BLaER1 treated with 17β-estradiol and CSF1 and Interleukin-3, amounts not matched to agents 10 nM and 100 nM (cell line): ENCODE data around the gene HNF4A.
"Not testable (repeated sequence)": the region's sequence is repeated elsewhere in the genome, so short reads cannot be mapped to it uniquely, and the experiment has no call there.

Experiments used
- H3K27ac ChIP-seq, 11 experiments: shearing (Covaris generic); formaldehyde crosslinking; 2 replicates each; pipeline ENCODE4 v1.8.1; 2022
- H3K27me3 ChIP-seq, 11 experiments: shearing (Covaris generic); formaldehyde crosslinking; 2 replicates each; pipeline ENCODE4 v1.8.1; 2022
- H3K36me3 ChIP-seq, 11 experiments: shearing (Covaris generic); formaldehyde crosslinking; 2 replicates each; pipeline ENCODE4 v1.8.1; 2022
- H3K4me1 ChIP-seq, 10 experiments: shearing (Covaris generic); formaldehyde crosslinking; 2 replicates each; pipeline ENCODE4 v1.8.1; 2022
- H3K4me2 ChIP-seq, 11 experiments: shearing (Covaris generic); formaldehyde crosslinking; 2 replicates each; pipeline ENCODE4 v1.8.1; 2022
- H3K4me3 ChIP-seq, 10 experiments: shearing (Covaris generic); formaldehyde crosslinking; 2 replicates each; pipeline ENCODE4 v1.8.1; 2022
- H3K9ac ChIP-seq, 11 experiments: shearing (Covaris generic); formaldehyde crosslinking; 2 replicates each; pipeline ENCODE4 v1.8.1; 2022
- H3K9me3 ChIP-seq, 11 experiments: shearing (Covaris generic); formaldehyde crosslinking; replicated peaks in 1 of 11; 2 replicates each; pipeline ENCODE4 v1.8.1; 2022
- H4K20me1 ChIP-seq, 11 experiments: shearing (Covaris generic); formaldehyde crosslinking; 2 replicates each; pipeline ENCODE4 v1.8.1; 2022
- Cebpa-rat ChIP-seq, 11 experiments: shearing (Covaris generic); IDR thresholded peaks; 2 replicates each; pipeline ENCODE4 v1.8.1; 2022

HNF4A gene

GRCh38 chr20:44326391-44327159 is 28.9 kb upstream of the HNF4A start:
- Histone ChIP-seq H3K36me3 (no peaks in the 10 kb centered on the region), H3K9ac (peak overlapping the region in 10 of 11 experiments; percentile 26 to 62 (median 46); a peak in 11 of 22 replicates), H3K4me1 (peaks cover 0 to 12% (median 8%) of the 10 kb centered on the region in 10 experiments; a peak in 7 of 20 replicates), H4K20me1 (no peaks in the 10 kb centered on the region), H3K9me3 (no peaks in the 10 kb centered on the region), H3K27ac (peak overlapping the region in 4 of 11 experiments; percentile 15 to 56 (median 36); a peak in 5 of 22 replicates), H3K4me3 (peak overlapping the region in 8 of 10 experiments; percentile 26 to 62 (median 44); a peak in 12 of 20 replicates), H3K4me2 (peak overlapping the region; percentile 51 to 70 (median 64); a peak in 21 of 22 replicates), H3K27me3 (no peaks in the 10 kb centered on the region)
- no peak for TF ChIP-seq Cebpa-rat (IDR thresholded peaks at IDR 0.05)

GRCh38 chr20:44327748-44328147 is 27.8 kb upstream of the HNF4A start:
- not testable (repeated sequence) for H3K9ac ChIP-seq, H3K27me3 ChIP-seq, H3K27ac ChIP-seq, H3K36me3 ChIP-seq, H3K4me3 ChIP-seq, H4K20me1 ChIP-seq, H3K9me3 ChIP-seq
- Histone ChIP-seq H3K4me2 (peak overlapping the region in 3 of 11 experiments; percentile 55 to 69 (median 61); a peak in 4 of 22 replicates), H3K4me1 (peaks cover 0 to 12% (median 8%) of the 10 kb centered on the region in 10 experiments; a peak in 7 of 20 replicates)

GRCh38 chr20:44328428-44328827 is 27.1 kb upstream of the HNF4A start:
- Histone ChIP-seq H3K27ac (no peak overlapping the region), H3K4me3 (no peak overlapping the region), H3K4me2 (no peak overlapping the region), H3K9me3 (no peaks in the 10 kb centered on the region), H4K20me1 (no peaks in the 10 kb centered on the region), H3K9ac (no peak overlapping the region), H3K36me3 (no peaks in the 10 kb centered on the region), H3K27me3 (no peaks in the 10 kb centered on the region), H3K4me1 (peaks cover 0 to 12% (median 8%) of the 10 kb centered on the region in 10 experiments; a peak in 7 of 20 replicates)
- no peak for TF ChIP-seq Cebpa-rat (IDR thresholded peaks at IDR 0.05)

- Histone ChIP-seq H3K9ac (no peak overlapping the region), H3K27me3 (no peaks in the 10 kb centered on the region)
- TF ChIP-seq Cebpa-rat (IDR thresholded peaks at IDR 0.05) = no peak
Measured at GRCh38 chr20:44331201-44331600, 24.3 kb upstream of the HNF4A start.

GRCh38 chr20:44334306-44334705 is 21.2 kb upstream of the HNF4A start:
- H3K4me1 ChIP-seq = 0 out of 20 replicates have a peak, but pooled peaks cover 0 to 5% (median 0%) of the 10 kb centered on the region in 10 experiments
- H3K4me2 ChIP-seq = no peak overlapping the region
- no peak overlapping the region for H3K4me3 ChIP-seq
- TF ChIP-seq Cebpa-rat (IDR thresholded peaks at IDR 0.05) = no peak
- no peaks in the 10 kb centered on the region for H4K20me1 ChIP-seq
- no peak overlapping the region for H3K9ac ChIP-seq
- no peak overlapping the region for H3K27ac ChIP-seq
- H3K36me3 ChIP-seq = no peaks in the 10 kb centered on the region
- no peaks in the 10 kb centered on the region for H3K9me3 ChIP-seq
- H3K27me3 ChIP-seq = no peaks in the 10 kb centered on the region

More at GRCh38 chr20:44331201-44331600, 24.3 kb upstream of the HNF4A start:
- H3K36me3 ChIP-seq = no peaks in the 10 kb centered on the region
- H4K20me1 ChIP-seq = no peaks in the 10 kb centered on the region
- H3K9me3 ChIP-seq = no peaks in the 10 kb centered on the region
- H3K4me1 ChIP-seq = peaks cover 0 to 13% (median 7%) of the 10 kb centered on the region in 10 experiments; a peak in 7 of 20 replicates
- H3K4me2 ChIP-seq = no peak overlapping the region
- no peak overlapping the region for H3K27ac ChIP-seq
- H3K4me3 ChIP-seq = no peak overlapping the region

- Histone ChIP-seq H3K27ac (no peak overlapping the region), H4K20me1 (no peaks in the 10 kb centered on the region), H3K27me3 (no peaks in the 10 kb centered on the region), H3K4me3 (no peak overlapping the region), H3K4me2 (no peak overlapping the region), H3K9ac (no peak overlapping the region), H3K9me3 (no peaks in the 10 kb centered on the region), H3K4me1 (0 out of 20 replicates have a peak, but pooled peaks cover 0 to 5% (median 0%) of the 10 kb centered on the region in 10 experiments), H3K36me3 (no peaks in the 10 kb centered on the region)
- no peak for TF ChIP-seq Cebpa-rat (IDR thresholded peaks at IDR 0.05)
Measured at GRCh38 chr20:44334709-44335108, 20.8 kb upstream of the HNF4A start.

- Histone ChIP-seq H3K9me3 (no peaks in the 10 kb centered on the region), H3K27ac (no peak overlapping the region), H3K9ac (no peak overlapping the region), H3K4me3 (no peak overlapping the region), H3K36me3 (no peaks in the 10 kb centered on the region), H4K20me1 (no peaks in the 10 kb centered on the region), H3K27me3 (no peaks in the 10 kb centered on the region), H3K4me1 (0 out of 20 replicates have a peak, but pooled peaks cover 0 to 5% (median 0%) of the 10 kb centered on the region in 10 experiments), H3K4me2 (no peak overlapping the region)
- no peak for TF ChIP-seq Cebpa-rat (IDR thresholded peaks at IDR 0.05)
Measured at GRCh38 chr20:44335675-44336074, 19.8 kb upstream of the HNF4A start.

GRCh38 chr20:44336086-44336485 is 19.4 kb upstream of the HNF4A start:
- Histone ChIP-seq H4K20me1 (no peaks in the 10 kb centered on the region), H3K27me3 (no peaks in the 10 kb centered on the region), H3K4me2 (no peak overlapping the region), H3K9ac (no peak overlapping the region; a peak in 1 of 22 replicates), H3K27ac (no peak overlapping the region), H3K4me1 (0 out of 20 replicates have a peak, but pooled peaks cover 0 to 5% (median 0%) of the 10 kb centered on the region in 10 experiments), H3K36me3 (no peaks in the 10 kb centered on the region), H3K9me3 (no peaks in the 10 kb centered on the region), H3K4me3 (no peak overlapping the region)
- TF ChIP-seq Cebpa-rat (IDR thresholded peaks at IDR 0.05) = no peak

- Histone ChIP-seq H3K9me3 (no peaks in the 10 kb centered on the region), H3K4me3 (no peak within 1 kb of the TSS), H3K4me1 (0 out of 20 replicates have a peak, but pooled peaks cover 0 to 5% (median 0%) of the 10 kb centered on the region in 10 experiments), H4K20me1 (no peaks in the 10 kb centered on the region), H3K36me3 (no peaks in the 10 kb centered on the region), H3K4me2 (no peak within 1 kb of the TSS), H3K9ac (no peak within 1 kb of the TSS; a peak in 1 of 22 replicates), H3K27me3 (no peaks in the 10 kb centered on the region), H3K27ac (no peak within 1 kb of the TSS)
- no peak for TF ChIP-seq Cebpa-rat (IDR thresholded peaks at IDR 0.05)
Measured at GRCh38 chr20:44336725-44337380, 18.6 kb upstream of the HNF4A start, which contains the start of gene R3HDML. R3HDML (plus strand) TSS chr20:44337043; CDS start chr20:44337158, 115 bp downstream.
